AG09319 (cell line): ENCODE data around the gene OR11A1.

Experiments used
- DNase-seq: peaks from one replicate; pipeline ENCODE4 v3.0.0-alpha.2; 2010; ENCODE audit warnings: low read depth; ENCODE audit errors: extremely low read depth
- CTCF ChIP-seq: IDR thresholded peaks from 2 replicates; pipeline ENCODE4 v1.5.1; 2011; ENCODE audit warnings: low read depth, mild to moderate bottlenecking, inconsistent platforms, low read length, moderate library complexity

The OR11A1 gene

DNA sequence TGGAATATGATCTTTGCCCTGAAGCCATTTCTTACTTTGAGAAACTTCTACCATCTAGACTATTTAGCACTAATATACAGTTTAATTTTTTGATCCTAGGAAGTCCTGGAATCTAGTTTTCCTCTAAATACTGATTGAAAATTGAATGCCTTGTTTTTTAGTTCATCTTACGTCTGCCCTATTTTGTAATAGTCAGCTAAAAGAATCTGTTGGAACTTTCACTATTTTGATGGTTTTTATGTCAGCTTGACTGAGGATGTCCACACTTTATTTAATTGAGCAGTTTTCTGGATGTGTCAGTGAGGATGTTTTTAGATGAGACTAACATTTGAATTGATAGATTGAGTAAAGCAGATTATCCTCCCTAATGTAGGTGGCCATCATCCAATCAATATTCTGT is 53.1 kb downstream of the OR11A1 start:
- DNase-seq, result no peak
- TF ChIP-seq CTCF, result no peak

DNA sequence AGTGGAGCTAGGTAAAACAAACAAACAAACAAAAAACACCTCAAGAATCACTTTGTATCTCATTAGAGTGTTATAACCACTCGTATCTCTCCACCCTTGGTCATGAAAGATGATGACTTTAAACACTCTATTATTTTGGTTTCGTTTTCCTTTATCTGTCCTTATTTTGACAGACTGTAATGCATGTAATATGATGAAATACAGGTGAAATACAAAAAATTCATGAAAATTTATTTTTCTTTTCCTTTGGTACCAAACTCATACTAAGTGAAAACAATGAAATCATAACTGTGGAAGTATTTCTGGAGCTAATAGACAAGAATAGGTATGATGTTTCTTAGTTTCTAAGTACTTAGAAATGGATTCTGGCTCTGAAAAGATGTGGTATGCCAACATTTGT is 57.3 kb downstream of the OR11A1 start:
- DNase-seq, result no peak

GRCh38 chr6:29395331-29395730 is 61.5 kb downstream of the OR11A1 start, which contains the start of gene OR12D2:
TSS of gene OR12D2 (plus strand) at chr6:29395631. CDS start at chr6:29396700, 1,069 bp downstream.
- TF ChIP-seq CTCF, result no peak
- DNase-seq, result no peak

More for the DNA sequence above, 57.3 kb downstream of the OR11A1 start:
- TF ChIP-seq CTCF, result no peak

DNA sequence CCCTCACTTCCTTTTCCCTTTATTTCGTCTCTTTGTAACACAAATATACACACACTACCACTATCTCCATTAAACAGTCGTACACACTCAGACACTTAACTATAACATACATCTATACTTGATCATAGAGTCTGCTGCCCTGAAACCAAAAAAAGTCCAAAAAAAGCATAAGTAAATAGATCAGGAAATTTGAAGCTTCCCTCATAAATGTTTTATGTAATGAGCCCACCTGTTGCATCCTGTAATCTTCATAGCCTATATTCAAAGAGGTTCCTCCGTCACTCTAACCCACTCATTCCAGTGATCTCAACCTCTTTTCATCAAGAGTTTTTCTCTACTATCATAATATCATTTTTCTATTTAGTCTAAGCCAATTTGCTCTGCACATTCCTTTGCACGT is 68.3 kb downstream of the OR11A1 start:
- DNase-seq, result no peak
- no peak for TF ChIP-seq CTCF

DNA sequence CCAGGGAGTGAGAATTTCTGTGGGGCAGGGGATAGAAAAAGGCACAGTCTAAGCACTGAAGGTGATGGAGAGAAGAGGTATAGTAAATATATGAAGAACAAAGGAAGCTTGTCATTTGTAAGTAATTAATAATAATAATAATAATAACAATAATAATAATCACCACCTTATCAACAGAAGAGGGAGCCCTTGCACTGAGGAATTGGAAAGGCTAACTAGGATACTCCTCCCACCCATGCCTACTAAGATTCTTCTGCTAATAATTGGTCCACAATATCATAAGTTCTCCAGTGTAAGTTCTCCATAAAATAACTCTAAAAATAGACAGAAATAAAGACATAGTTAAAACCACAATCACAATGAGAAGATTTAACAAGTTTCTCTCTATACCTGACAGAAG is 80.9 kb downstream of the OR11A1 start:
- DNase-seq, result no peak
- TF ChIP-seq CTCF, result no peak
